Measurements from ENCODE around the gene MPP1.

DNA sequence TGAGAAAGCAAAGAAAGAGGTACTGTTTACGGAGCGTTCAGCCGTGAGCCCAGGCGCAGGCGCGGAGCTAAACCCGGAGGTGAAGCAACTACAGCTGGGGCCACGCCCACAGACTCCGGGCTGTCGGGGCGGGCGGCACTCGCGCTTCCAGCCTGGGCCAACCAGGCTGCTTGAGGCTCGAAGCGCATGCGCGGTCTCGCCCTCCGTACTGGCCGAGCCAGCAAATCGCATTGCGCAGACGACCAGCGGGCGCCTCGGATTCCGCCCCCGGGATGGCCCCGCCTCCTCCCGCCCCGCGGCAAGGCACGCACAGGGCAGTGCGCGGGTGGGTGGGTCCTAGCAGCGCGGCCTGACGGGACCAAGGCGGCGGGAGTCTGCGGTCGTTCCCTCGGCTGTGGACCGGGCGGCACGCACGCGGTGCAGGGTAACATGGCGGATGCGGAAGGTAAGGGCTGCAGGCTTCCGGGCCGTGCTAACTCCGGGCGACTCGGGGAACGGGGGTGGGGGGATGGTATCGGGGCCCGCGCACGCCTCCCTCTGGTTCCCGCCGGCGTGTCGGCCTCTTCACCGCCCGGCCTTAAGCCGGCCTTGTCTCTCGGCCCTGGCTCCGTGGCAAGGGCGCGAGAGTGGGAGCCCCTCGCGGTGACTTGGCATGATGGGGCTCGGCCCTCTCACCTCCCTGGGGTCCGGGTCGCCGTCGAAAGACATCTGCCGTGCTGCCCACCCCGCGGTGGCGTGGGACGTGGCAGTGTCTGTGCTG, 42.6 kb downstream of the MPP1 start, which contains the start of gene DKC1:
- TF ChIP-seq, protein P1, sequence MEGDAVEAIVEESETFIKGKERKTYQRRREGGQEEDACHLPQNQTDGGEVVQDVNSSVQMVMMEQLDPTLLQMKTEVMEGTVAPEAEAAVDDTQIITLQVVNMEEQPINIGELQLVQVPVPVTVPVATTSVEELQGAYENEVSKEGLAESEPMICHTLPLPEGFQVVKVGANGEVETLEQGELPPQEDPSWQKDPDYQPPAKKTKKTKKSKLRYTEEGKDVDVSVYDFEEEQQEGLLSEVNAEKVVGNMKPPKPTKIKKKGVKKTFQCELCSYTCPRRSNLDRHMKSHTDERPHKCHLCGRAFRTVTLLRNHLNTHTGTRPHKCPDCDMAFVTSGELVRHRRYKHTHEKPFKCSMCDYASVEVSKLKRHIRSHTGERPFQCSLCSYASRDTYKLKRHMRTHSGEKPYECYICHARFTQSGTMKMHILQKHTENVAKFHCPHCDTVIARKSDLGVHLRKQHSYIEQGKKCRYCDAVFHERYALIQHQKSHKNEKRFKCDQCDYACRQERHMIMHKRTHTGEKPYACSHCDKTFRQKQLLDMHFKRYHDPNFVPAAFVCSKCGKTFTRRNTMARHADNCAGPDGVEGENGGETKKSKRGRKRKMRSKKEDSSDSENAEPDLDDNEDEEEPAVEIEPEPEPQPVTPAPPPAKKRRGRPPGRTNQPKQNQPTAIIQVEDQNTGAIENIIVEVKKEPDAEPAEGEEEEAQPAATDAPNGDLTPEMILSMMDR (conservative IDR thresholded peaks at IDR 0.05 in 1 of 2, IDR thresholded peaks at IDR 0.05 in 1 of 2; ENCODE audit: low read depth in 1 of 2, low read length in 2 of 2): no peak
- no peak for TF ChIP-seq EZH2 (IDR thresholded peaks at IDR 0.05; ENCODE audit: low read length, missing control alignments)

Measured in fibroblast of lung (primary cell).